ENCODE results near the gene MED27. TPM values are rescaled to one million over a fixed set of nuclear protein-coding genes. Genes with fewer than 3 reads are reported as not detected.

The MED27 gene
- total and polyA plus RNA-seq, 7 donors, result 10.7 to 24.4 (median 14.2) TPM

DNA sequence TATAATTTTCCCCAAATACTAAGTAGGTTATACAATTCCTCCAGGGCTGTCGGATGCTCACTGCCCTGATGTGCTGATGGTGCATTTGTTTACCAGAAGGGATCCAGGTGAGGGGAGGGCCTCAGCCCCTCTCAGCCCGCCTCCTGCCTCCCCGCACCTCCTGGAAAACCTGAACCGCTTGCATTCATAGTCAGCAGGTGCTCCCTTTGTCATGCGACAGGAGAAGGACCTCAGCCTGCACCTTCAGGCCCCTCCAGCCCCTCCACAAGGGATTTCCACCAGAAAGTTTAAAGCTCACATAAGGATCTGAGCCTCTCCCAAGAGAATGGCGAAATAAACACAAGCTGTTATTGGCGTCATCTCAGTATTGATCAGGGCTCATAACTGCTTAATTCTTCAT, 45.7 kb upstream of the MED27 start:
- Histone ChIP-seq H3K27ac (no peak overlapping the region), H3K4me3 (no peak overlapping the region), H3K9me3 (no peaks in the 10 kb centered on the region), H3K4me1 (no peaks in the 10 kb centered on the region), H3K27me3 (ENCODE audit: insufficient read depth in 3 of 3, low read length in 2 of 3) (peaks cover 0 to 56% (median 6%) of the 10 kb centered on the region in 3 donors), H3K36me3 (ENCODE audit: insufficient read depth in 1 of 2, low read depth in 1 of 2) (no peaks in the 10 kb centered on the region)
- 25 to 29% (median 27%) methylated on average over 7 of the region's 7 CpGs for WGBS, 3 donors
- ATAC-seq (no peak), DNase-seq (no peak)
- intact Hi-C loops (cut with DNase I), result no loop called here
- no peak for TF ChIP-seq CTCF (IDR thresholded peaks at IDR 0.05)

DNA sequence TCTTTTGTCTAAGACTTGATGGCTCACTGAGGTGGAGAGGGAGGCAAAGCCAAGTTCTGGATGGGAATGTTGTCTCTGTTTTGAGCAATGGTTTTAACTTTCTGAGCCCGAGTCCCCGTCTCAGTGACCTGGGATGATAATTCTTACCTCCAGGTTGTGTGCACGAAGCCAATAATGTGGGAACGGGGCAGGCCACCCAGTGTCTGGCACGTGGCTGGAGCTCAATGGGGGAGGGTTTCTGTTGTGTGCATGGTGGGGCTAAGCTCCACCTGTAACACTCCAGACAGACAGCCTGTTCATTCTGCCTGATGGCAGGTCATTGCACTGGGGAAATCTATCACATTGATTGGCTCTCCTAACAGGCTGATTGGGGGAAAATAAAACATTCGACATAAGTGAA, 45.1 kb upstream of the MED27 start:
- H3K4me3 ChIP-seq, result no peak overlapping the region
- 34 to 39% (median 35%) methylated on average over 6 of the region's 6 CpGs for WGBS, 3 donors
- ATAC-seq (no peak), DNase-seq (no peak)
- H3K36me3 ChIP-seq (ENCODE audit: insufficient read depth in 1 of 2, low read depth in 1 of 2), result no peaks in the 10 kb centered on the region
- H3K9me3 ChIP-seq, result no peaks in the 10 kb centered on the region
- H3K4me1 ChIP-seq, result no peaks in the 10 kb centered on the region
- intact Hi-C loops (cut with DNase I), result no loop called here
- H3K27ac ChIP-seq, result no peak overlapping the region
- no peak for TF ChIP-seq CTCF (IDR thresholded peaks at IDR 0.05)
- H3K27me3 ChIP-seq (ENCODE audit: insufficient read depth in 3 of 3, low read length in 2 of 3), result peaks cover 0 to 55% (median 6%) of the 10 kb centered on the region in 3 donors

DNA sequence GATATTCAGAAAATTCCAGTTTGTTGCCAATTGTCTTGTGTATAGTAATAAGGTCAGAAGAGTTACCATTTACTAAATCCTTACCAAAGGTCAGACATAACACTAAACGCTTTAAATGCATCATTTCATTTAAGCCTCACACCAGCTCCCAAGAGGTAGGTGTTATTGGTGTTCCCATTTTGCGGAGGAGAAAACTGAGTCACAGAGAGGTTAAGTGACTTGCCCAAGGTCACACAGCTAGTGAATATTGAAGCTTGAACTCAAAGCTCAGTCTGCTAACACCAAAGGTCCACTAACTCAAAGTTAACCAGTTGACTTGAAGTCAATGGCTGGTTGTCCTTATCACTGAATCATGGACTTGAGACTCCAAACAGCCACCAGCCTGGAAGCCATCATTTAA, 41.4 kb upstream of the MED27 start:
- no peak for TF ChIP-seq CTCF (IDR thresholded peaks at IDR 0.05)
- H3K27ac ChIP-seq, result no peak overlapping the region
- ATAC-seq (no peak), DNase-seq (no peak)
- H3K9me3 ChIP-seq, result no peaks in the 10 kb centered on the region
- no peak overlapping the region for H3K4me3 ChIP-seq
- no peaks in the 10 kb centered on the region for H3K36me3 ChIP-seq (ENCODE audit: insufficient read depth in 1 of 2, low read depth in 1 of 2)
- 90 to 95% (median 94%) methylated on average over 2 of the region's 2 CpGs for WGBS, 3 donors
- peaks cover 0 to 30% (median 3%) of the 10 kb centered on the region in 3 donors for H3K27me3 ChIP-seq (ENCODE audit: insufficient read depth in 3 of 3, low read length in 2 of 3)
- intact Hi-C loops (cut with DNase I), result no loop called here
- H3K4me1 ChIP-seq, result no peaks in the 10 kb centered on the region

GRCh38 chr9:132117694-132118093, 38.0 kb upstream of the MED27 start:
- Histone ChIP-seq H3K27me3 (ENCODE audit: insufficient read depth in 3 of 3, low read length in 2 of 3) (peaks cover 0 to 18% (median 0%) of the 10 kb centered on the region in 3 donors), H3K4me3 (no peak overlapping the region), H3K36me3 (ENCODE audit: insufficient read depth in 1 of 2, low read depth in 1 of 2) (no peaks in the 10 kb centered on the region), H3K27ac (no peak overlapping the region), H3K9me3 (no peaks in the 10 kb centered on the region), H3K4me1 (no peaks in the 10 kb centered on the region)
- 77 to 80% (median 79%) methylated on average over 3 of the region's 3 CpGs for WGBS, 3 donors
- intact Hi-C loops (cut with DNase I), result no loop called here
- ATAC-seq (no peak), DNase-seq (no peak)
- TF ChIP-seq CTCF (IDR thresholded peaks at IDR 0.05), result no peak

DNA sequence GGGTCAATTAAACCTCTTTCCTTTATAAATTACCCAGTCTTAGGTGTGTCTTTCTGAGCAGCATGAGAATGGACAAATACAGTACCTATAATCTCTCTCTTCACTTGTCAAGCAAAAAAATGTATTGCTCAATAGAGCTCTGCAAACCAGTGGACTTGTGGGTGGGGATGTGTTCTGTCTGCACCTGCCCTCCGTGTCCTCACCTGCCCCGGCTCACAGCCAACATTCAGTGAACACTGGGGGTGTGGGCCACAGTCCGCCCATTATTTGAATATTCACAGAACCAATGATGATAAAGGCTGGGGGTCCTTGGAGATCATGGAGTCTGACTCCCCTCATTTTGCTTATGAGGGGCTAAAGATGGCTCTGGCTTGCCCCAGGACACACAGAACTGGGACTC, 36.9 kb upstream of the MED27 start:
- ATAC-seq, result no peak
- Histone ChIP-seq H3K4me3 (no peak overlapping the region), H3K36me3 (ENCODE audit: insufficient read depth in 1 of 2, low read depth in 1 of 2) (no peaks in the 10 kb centered on the region), H3K9me3 (no peaks in the 10 kb centered on the region), H3K4me1 (no peaks in the 10 kb centered on the region), H3K27ac (no peak overlapping the region), H3K27me3 (ENCODE audit: insufficient read depth in 3 of 3, low read length in 2 of 3) (peaks cover 0 to 25% (median under 1%) of the 10 kb centered on the region in 3 donors)
- no peak for DNase-seq
- no peak for TF ChIP-seq CTCF (IDR thresholded peaks at IDR 0.05)
- intact Hi-C loops (cut with DNase I), result no loop called here
- 69 to 89% (median 73%) methylated on average over 3 of the region's 3 CpGs for WGBS, 3 donors

Measured in psoas muscle (tissue), 8 donors.